Trophoblast cell (in vitro differentiated cells and primary cell): ENCODE data around the gene POP4.

Experiments used
- DNase-seq, 2 donors: peaks; one replicate each; pipeline ENCODE4 v3.0.0-alpha.2; 2016
- H2AFZ ChIP-seq: 2 replicates; pipeline ENCODE4 v1.6.1; 2013; ENCODE audit warnings: low read length, moderate library complexity, mild to moderate bottlenecking; ENCODE audit not compliant: insufficient read depth, poor library complexity
- H2AK5ac ChIP-seq: 2 replicates; pipeline ENCODE4 v1.6.1; 2013; ENCODE audit warnings: mild to moderate bottlenecking, low read length
- H2BK120ac ChIP-seq: 2 replicates; pipeline ENCODE4 v1.6.1; 2013; ENCODE audit warnings: low read length, mild to moderate bottlenecking, moderate library complexity; ENCODE audit not compliant: insufficient read depth, poor library complexity
- H2BK12ac ChIP-seq: 2 replicates; pipeline ENCODE4 v1.6.1; 2013; ENCODE audit warnings: mild to moderate bottlenecking, low read length, moderate library complexity
- H2BK5ac ChIP-seq: 2 replicates; pipeline ENCODE4 v1.6.1; 2013; ENCODE audit warnings: low read length, low read depth, moderate library complexity, mild to moderate bottlenecking; ENCODE audit not compliant: poor library complexity
- H3K14ac ChIP-seq: 2 replicates; pipeline ENCODE4 v1.6.1; 2013; ENCODE audit warnings: mild to moderate bottlenecking, low read length
- H3K18ac ChIP-seq: 2 replicates; pipeline ENCODE4 v1.6.1; 2013; ENCODE audit warnings: mild to moderate bottlenecking, low read length
- H3K23ac ChIP-seq: 2 replicates; pipeline ENCODE4 v1.6.1; 2013; ENCODE audit warnings: low read length
- H3K27ac ChIP-seq: 2 replicates; pipeline ENCODE4 v1.5.1; 2013; ENCODE audit warnings: low read depth, mild to moderate bottlenecking, inconsistent platforms, low read length, moderate library complexity
- H3K27me3 ChIP-seq: 2 replicates; pipeline ENCODE4 v1.6.1; 2013; ENCODE audit warnings: inconsistent platforms, mild to moderate bottlenecking, low read length, moderate library complexity; ENCODE audit not compliant: insufficient read depth
- H3K36me3 ChIP-seq, 2 experiments: 1 replicate in 1 of 2; 2 replicates in 1 of 2; pipeline ENCODE4 v1.6.1; 2013; ENCODE audit warnings: low read length in 2 of 2, mild to moderate bottlenecking in 2 of 2, moderate library complexity in 1 of 2; ENCODE audit not compliant: insufficient read depth in 2 of 2, control insufficient read depth in 1 of 2
- H3K4ac ChIP-seq: 2 replicates; pipeline ENCODE4 v1.6.1; 2013; ENCODE audit warnings: low read depth, mild to moderate bottlenecking, low read length, moderate library complexity
- H3K4me1 ChIP-seq, 2 experiments: 1 replicate in 1 of 2; 2 replicates in 1 of 2; pipeline ENCODE4 v1.6.1; 2013; ENCODE audit warnings: low read length in 2 of 2, mild to moderate bottlenecking in 2 of 2, moderate library complexity in 1 of 2; ENCODE audit not compliant: insufficient read depth in 2 of 2, control insufficient read depth in 1 of 2
- H3K4me2 ChIP-seq: 2 replicates; pipeline ENCODE4 v1.6.1; 2013; ENCODE audit warnings: inconsistent platforms, mild to moderate bottlenecking, low read length, moderate library complexity
- H3K4me3 ChIP-seq: 2 replicates; pipeline ENCODE4 v1.5.1; 2013; ENCODE audit warnings: mild to moderate bottlenecking, low read depth, low read length, inconsistent platforms
- H3K79me1 ChIP-seq: one replicate; pipeline ENCODE4 v1.6.1; 2013; ENCODE audit warnings: low read length
- H3K79me2 ChIP-seq: 2 replicates; pipeline ENCODE4 v1.6.1; 2013; ENCODE audit warnings: low read length, mild to moderate bottlenecking; ENCODE audit not compliant: control insufficient read depth, insufficient read depth, poor library complexity
- H3K9ac ChIP-seq: 2 replicates; pipeline ENCODE4 v1.6.1; 2013; ENCODE audit warnings: mild to moderate bottlenecking, low read length
- H3K9me3 ChIP-seq: 2 replicates; pipeline ENCODE4 v1.6.1; 2013; ENCODE audit warnings: low read depth, mild to moderate bottlenecking, control low read depth, inconsistent platforms, low read length; ENCODE audit not compliant: insufficient read depth
- H4K12ac ChIP-seq: 2 replicates; pipeline ENCODE4 v1.6.1; 2013; ENCODE audit warnings: low read depth, mild to moderate bottlenecking, low read length, moderate library complexity
- H4K8ac ChIP-seq: 2 replicates; pipeline ENCODE4 v1.6.1; 2013; ENCODE audit warnings: low read depth, mild to moderate bottlenecking, low read length, moderate library complexity
- H4K91ac ChIP-seq: one replicate; pipeline ENCODE4 v1.6.1; 2013; ENCODE audit warnings: low read depth, mild to moderate bottlenecking, low read length, moderate library complexity
- WGBS: extraction: QIAGEN DNeasy Blood & Tissue Kit; methylation state at CpG from one replicate; pipeline ENCODE4 v1.1.7; 2013; ENCODE audit warnings: missing lambda C conversion rate; ENCODE audit not compliant: insufficient read length, insufficient coverage; ENCODE audit errors: extremely low coverage; 5-methylcytosine and 5-hydroxymethylcytosine counted together

Gene POP4

DNA sequence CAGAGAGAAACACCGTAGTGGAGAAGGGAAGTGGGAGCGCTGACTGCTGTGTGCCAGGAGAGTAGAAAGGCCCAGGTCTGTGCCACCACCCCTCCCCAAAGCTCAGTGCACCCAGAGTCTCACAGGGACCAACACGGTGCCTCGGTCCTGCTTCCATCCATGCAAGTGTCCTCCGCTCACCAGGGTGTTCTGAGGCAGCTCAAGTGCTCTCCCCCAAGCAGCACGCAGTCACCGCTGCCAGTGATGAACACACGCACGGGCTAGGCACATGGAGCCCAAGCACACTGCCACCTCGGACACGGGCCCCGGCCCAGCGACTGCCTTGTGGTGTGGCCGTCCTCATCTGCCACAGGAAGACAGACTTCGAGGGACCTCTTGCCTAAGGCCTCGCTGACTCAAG, 10.5 kb downstream of the POP4 start:
- H3K27ac ChIP-seq: no peak overlapping the region
- H4K12ac ChIP-seq: no peak overlapping the region
- DNase-seq: no peak
- H2AFZ ChIP-seq: no peak overlapping the region
- no peak overlapping the region for H3K4me2 ChIP-seq
- no peaks in the 10 kb centered on the region for H3K27me3 ChIP-seq
- H3K36me3 ChIP-seq: peaks cover 28 to 42% of the 10 kb centered on the region in 2 experiments
- no peak overlapping the region for H2BK5ac ChIP-seq
- H3K4me3 ChIP-seq: no peak overlapping the region
- peaks cover 3% of the 10 kb centered on the region for H3K79me1 ChIP-seq
- WGBS: no CpG with 5 or more reads among the region's 16 CpGs
- H3K18ac ChIP-seq: no peak overlapping the region
- H3K14ac ChIP-seq: no peak overlapping the region
- no peak overlapping the region for H2AK5ac ChIP-seq
- H4K8ac ChIP-seq: no peak overlapping the region
- no peak overlapping the region for H4K91ac ChIP-seq
- peaks cover 2 to 3% of the 10 kb centered on the region in 2 experiments for H3K4me1 ChIP-seq
- peaks cover 4% of the 10 kb centered on the region for H3K9me3 ChIP-seq
- no peaks in the 10 kb centered on the region for H3K79me2 ChIP-seq
- no peak overlapping the region for H3K9ac ChIP-seq
- no peak overlapping the region for H3K23ac ChIP-seq
- H2BK12ac ChIP-seq: no peak overlapping the region
- no peak overlapping the region for H2BK120ac ChIP-seq
- H3K4ac ChIP-seq: no peak overlapping the region

DNA sequence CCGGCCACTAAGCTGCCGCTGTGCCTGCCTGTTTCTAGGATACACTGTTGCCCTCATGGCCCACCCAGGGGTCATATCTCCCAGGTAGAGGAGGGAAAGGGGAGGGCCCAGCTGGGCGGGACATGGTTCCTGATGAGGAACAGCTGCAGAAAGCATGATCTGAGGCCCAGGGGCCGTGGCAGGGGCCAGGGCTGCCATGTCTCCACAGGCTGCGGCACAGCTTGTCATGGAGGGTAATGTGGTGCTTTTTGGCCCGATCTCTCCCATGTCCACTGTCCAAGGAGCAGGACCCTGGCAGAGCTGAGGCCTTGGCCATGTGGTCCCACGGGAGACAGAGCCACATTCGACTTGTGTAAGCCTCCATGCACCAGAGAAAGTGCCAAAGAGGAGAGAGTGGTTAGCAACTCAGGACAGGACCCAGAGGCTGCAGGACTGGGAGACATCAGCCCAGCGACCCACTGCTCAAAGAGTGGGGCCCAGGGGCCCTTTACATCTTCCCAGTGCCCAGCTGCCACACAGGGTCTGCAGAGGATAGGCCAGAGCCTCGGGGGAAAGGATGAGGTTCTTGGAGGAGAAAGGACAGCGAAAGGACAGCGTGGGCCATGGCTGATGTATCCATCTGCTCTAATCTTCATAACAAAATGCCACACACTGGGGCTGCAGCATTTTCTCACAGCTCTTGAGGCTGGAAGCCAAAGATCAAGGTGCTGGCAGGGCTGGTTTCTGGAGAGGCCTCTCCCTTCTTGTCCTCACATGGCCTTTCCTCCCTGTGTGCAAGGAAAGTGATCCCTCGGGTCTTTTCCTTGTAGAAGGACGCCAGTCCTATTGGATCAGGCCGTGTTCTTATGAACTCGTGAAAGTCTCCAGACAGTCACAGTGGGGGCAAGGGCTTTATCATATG, 11.5 kb downstream of the POP4 start:
- no peak overlapping the region for H4K91ac ChIP-seq
- no peak overlapping the region for H2AK5ac ChIP-seq
- no peak overlapping the region for H3K4me3 ChIP-seq
- H3K23ac ChIP-seq: no peak overlapping the region
- no peak overlapping the region for H4K8ac ChIP-seq
- WGBS: no CpG with 5 or more reads among the region's 16 CpGs
- H3K79me2 ChIP-seq: no peaks in the 10 kb centered on the region
- DNase-seq: no peak
- H3K4ac ChIP-seq: no peak overlapping the region
- peaks cover 22 to 31% of the 10 kb centered on the region in 2 experiments for H3K36me3 ChIP-seq
- no peak overlapping the region for H2BK120ac ChIP-seq
- H3K18ac ChIP-seq: no peak overlapping the region
- H3K9ac ChIP-seq: no peak overlapping the region
- peaks cover 3% of the 10 kb centered on the region for H3K79me1 ChIP-seq
- H3K9me3 ChIP-seq: peaks cover 4% of the 10 kb centered on the region
- no peak overlapping the region for H2BK12ac ChIP-seq
- peaks cover 2 to 3% of the 10 kb centered on the region in 2 experiments for H3K4me1 ChIP-seq
- no peak overlapping the region for H4K12ac ChIP-seq
- no peak overlapping the region for H3K14ac ChIP-seq
- H2BK5ac ChIP-seq: no peak overlapping the region
- H3K27me3 ChIP-seq: no peaks in the 10 kb centered on the region
- no peak overlapping the region for H3K27ac ChIP-seq
- H2AFZ ChIP-seq: no peak overlapping the region
- H3K4me2 ChIP-seq: no peak overlapping the region

GRCh38 chr19:29618434-29618833, 12.4 kb downstream of the POP4 start:
- Histone ChIP-seq H2BK5ac (no peak overlapping the region), H3K79me2 (no peaks in the 10 kb centered on the region), H4K8ac (no peak overlapping the region), H3K14ac (no peak overlapping the region), H4K12ac (no peak overlapping the region), H3K4me2 (no peak overlapping the region), H2BK12ac (no peak overlapping the region), H3K36me3 (peaks cover 14 to 23% of the 10 kb centered on the region in 2 experiments), H3K4me3 (no peak overlapping the region), H3K9me3 (no peaks in the 10 kb centered on the region), H2AK5ac (no peak overlapping the region), H2AFZ (no peak overlapping the region), H3K27me3 (no peaks in the 10 kb centered on the region), H3K4ac (no peak overlapping the region), H2BK120ac (no peak overlapping the region), H3K27ac (no peak overlapping the region), H3K4me1 (no peaks in the 10 kb centered on the region), H3K79me1 (peaks cover 3% of the 10 kb centered on the region), H3K18ac (no peak overlapping the region), H3K23ac (no peak overlapping the region), H4K91ac (no peak overlapping the region), H3K9ac (no peak overlapping the region)
- WGBS: no CpG with 5 or more reads among the region's 7 CpGs
- DNase-seq: no peak

- Histone ChIP-seq H2BK5ac (no peak overlapping the region), H3K79me2 (no peaks in the 10 kb centered on the region), H3K4me1 (peaks cover 0 to 1% of the 10 kb centered on the region in 2 experiments), H3K9ac (no peak overlapping the region), H2BK12ac (no peak overlapping the region), H3K23ac (no peak overlapping the region), H3K4me2 (no peak overlapping the region), H4K12ac (no peak overlapping the region), H3K4me3 (no peak overlapping the region), H2AK5ac (no peak overlapping the region), H3K4ac (no peak overlapping the region), H3K27ac (no peak overlapping the region), H3K27me3 (no peaks in the 10 kb centered on the region), H3K18ac (no peak overlapping the region), H4K8ac (no peak overlapping the region), H2AFZ (no peak overlapping the region), H3K14ac (no peak overlapping the region), H3K9me3 (no peaks in the 10 kb centered on the region), H2BK120ac (no peak overlapping the region), H4K91ac (no peak overlapping the region), H3K36me3 (peaks cover 13 to 19% of the 10 kb centered on the region in 2 experiments), H3K79me1 (peaks cover 3% of the 10 kb centered on the region)
- no peak for DNase-seq
- WGBS: no CpG with 5 or more reads among the region's 7 CpGs
Measured at GRCh38 chr19:29618871-29619270, 12.8 kb downstream of the POP4 start.
